Right lobe of liver (tissue), 4 donors: Measurements from ENCODE around the gene IFT20.

Source experiments
- CTCF ChIP-seq, 4 donors: fragments of 200-600 bp in 3 of 4; fragments of 450-650 bp in 1 of 4; IDR thresholded peaks; one replicate each; pipeline versions ENCODE4 v1.5.1 to v1.8.0; 2016 to 2022; ENCODE audit warnings: antibody characterized with exemption in 4 of 4, mild to moderate bottlenecking in 2 of 4
- POLR2A ChIP-seq: fragments of 450-650 bp; IDR thresholded peaks from one replicate; pipeline ENCODE4 v1.6.1; 2017; ENCODE audit warnings: antibody characterized with exemption, mild to moderate bottlenecking
- donor health status: DM: no; HTN: no; CAD: no.
- donor health status: DM: no; HTN: no; CAD: no.
- donor health status: DM: no; HTN: yes; CAD: no.

GRCh38 chr17:28366605-28367004 is 31.3 kb upstream of the IFT20 start:
- TF ChIP-seq CTCF (IDR thresholded peaks at IDR 0.05) = no peak
- TF ChIP-seq POLR2A = no peak
